ENCODE data around the gene OSBPL9.
A peak's percentile ranks its signal among the peaks of the same experiment; 100 is the strongest.
"Not testable (repeated sequence)": the region's sequence is repeated elsewhere in the genome, so short reads cannot be mapped to it uniquely, and the experiment has no call there.

Gene OSBPL9

GRCh38 chr1:51636764-51637522 lies 20.1 kb downstream of the OSBPL9 start:
- DNase-seq: peak; percentile 50 to 69 (median 58)

DNA sequence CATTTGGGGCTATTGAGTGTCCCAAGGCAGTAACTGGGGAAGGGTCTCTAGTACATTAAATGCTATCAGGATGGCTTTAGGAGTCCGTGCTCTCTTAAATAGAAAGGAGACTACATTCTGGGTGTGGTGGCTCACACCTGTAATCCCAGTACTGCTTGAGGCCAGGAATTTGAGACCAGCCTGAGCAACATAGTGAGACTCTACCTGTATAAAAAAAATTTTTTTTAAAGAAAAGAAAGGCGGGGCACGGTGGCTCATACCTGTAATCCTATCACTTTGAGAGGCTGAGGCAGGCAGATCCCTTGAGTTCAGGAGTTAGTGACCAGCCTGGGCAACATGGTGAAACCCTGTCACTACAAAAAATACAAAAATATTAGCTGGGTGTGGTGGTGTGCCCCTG lies 21.5 kb downstream of the OSBPL9 start:
- DNase-seq: no peak

DNA sequence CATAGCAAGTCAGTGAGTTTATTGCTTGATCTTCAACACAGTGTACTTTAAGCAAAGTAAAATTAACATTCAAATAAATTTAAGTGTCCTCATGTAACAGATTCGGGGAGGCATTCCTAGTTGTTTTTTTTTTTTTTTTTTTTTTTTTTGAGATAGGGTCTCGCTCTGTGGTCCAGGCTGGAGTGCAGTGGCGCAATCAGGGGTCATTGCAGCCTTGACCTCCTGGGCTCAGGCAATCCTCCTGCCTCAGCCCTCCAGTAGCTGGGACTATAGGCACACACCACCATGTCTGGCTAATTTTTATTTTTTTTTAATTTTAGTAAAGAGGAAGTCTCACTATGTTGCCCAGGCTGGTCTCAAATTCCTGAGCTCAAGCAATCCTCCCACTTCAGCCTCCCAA lies 22.8 kb downstream of the OSBPL9 start:
- DNase-seq: no peak

- DNase-seq: no peak
These were observed 24.2 kb downstream of the OSBPL9 start for GRCh38 chr1:51641096-51641495.

- no peak for DNase-seq
These were observed 25.8 kb downstream of the OSBPL9 start for GRCh38 chr1:51642739-51643142.

GRCh38 chr1:51643362-51643761 lies 26.5 kb downstream of the OSBPL9 start:
- DNase-seq: no peak

DNA sequence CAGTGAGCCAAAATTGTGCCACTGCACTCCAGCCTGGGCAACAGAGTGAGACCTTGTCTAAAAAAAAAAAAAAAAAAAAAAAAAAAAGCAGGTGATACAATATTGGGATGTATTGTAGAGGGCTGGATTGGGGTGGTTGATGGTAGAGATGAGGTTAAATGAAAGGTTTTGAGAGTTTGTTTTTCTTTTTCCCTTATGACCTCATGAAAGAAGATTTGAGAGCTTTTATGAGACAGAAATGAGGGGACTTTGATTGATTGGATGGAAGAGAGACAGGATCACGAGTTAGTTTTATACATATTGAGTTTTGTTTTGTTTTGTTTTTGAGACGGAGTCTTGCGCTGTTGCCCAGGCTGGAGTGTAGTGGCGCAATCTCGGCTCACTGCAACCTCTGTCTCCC lies 27.1 kb downstream of the OSBPL9 start:
- no peak for DNase-seq

DNA sequence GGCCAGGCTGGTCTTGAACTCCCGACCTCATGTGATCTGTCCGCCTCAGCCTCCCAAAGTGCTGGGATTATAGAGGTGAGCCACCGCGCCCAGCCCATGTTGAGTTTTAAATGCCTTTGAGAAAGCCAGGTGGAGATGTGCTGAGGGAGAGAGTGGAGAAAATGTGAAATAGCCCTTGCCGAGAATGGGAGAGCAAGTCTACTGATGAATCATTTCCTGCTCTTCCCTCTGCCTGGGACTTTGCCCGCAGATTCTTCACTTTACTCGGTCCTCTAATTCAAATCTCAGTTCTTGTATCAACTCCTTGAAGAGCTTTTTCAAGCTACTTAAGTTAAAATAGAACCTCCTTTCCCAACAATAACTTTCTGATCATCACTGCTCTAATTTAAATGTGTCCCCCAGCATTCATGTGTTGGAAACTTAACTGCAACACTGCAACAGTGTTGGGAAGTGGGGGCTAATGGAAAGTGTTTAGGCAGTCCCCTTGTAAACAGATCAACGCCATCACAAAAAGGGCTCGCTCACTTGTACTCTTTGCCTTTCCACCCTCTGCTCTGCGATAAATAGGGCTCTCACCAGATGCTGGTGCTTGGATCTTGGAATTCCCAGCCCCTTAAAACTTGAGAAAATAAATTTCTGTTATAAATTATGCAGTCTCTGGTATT lies 27.8 kb downstream of the OSBPL9 start:
- DNase-seq: peak in 2 of 4 experiments; percentile 9 to 15

- not testable (repeated sequence) for DNase-seq
These were observed 29.7 kb downstream of the OSBPL9 start for GRCh38 chr1:51646592-51646991.

DNA sequence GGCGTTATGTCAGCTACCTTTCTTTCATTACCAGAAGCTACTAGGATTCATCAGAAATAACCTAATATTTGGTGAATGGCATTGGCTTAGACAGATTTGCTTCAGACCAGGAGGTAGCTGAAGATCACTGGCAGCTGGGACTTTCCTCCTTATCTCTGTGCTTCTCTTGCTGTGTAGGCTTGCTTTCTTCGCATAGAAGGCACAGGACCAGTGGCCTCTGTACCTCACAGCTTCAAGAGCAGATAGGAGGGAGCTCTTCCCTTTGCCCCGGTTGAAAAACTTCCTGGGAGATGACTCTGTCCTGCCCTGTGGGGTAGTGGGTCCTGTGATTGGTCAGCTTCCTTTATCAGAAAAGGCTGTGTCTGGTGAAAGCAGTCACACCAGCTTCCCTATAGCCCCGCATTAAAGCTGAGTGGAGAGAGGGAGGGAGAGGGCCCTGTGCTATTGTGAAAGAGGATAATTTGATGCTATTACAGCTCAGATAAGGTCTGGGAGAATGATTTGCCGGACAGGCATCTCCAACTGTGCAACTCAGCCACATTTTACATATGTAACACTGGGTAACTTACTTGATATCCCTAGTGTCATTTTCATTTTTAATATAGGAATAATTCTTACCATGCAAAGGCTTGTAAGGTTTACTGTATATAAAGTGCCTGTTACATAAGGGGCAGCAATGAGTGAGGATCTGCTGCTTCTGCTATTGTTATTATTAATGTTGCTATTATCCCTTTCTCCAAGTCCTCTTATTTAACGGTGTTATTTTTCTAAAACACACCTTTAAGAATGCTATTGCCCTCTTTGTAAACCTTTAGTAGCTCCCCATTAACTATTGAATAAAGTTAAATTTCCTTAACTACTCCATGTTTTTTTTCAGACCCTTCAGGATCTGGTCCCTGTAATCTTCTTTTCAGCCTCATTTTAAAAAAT lies 31.6 kb downstream of the OSBPL9 start:
- DNase-seq: peak; percentile 74 to 84 (median 80)

DNA sequence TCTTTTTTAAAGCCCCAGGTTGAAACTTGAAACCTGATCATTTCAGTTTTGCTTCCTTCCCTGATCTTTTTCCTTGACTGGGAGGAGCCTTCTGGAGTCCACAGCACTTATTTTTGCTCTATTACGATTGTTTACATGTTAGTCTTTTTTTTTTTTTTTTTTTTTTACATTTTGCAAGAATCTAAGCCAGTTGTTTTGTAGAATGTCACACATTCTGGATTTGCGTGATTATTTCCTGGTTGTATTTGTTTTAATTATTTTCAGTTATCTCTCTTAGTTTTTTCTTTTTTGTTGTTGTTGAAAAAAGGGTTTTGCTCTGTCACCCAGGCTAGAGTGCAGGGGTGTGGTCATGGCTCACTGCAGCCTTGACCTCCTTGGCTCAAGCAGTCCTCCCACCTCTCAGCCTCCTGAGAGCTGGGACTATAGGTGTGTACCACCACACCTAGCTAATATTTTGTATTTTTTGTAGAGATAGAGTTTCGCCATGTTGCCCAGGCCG lies 32.8 kb downstream of the OSBPL9 start:
- no peak for DNase-seq

GRCh38 chr1:51650198-51650597 lies 33.3 kb downstream of the OSBPL9 start:
- DNase-seq: no peak

DNA sequence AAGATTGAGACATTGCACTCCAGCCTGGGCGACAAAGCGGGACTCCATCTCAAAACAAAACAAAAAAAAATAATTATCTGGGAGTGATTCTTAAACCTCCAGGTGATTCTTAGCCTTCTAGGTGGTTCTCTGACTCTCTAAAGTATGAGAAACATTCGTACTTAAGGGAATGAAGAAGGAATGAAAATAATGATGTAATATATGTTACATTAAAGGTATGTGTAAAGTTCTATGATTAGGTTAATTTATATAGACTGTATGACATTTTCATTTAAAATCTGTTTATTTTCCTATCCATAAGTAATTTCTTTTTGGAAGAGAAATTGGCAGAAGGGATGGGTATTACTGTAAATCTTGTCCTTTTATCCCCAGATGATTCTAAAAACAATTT lies 34.7 kb downstream of the OSBPL9 start:
- no peak for DNase-seq

DNA sequence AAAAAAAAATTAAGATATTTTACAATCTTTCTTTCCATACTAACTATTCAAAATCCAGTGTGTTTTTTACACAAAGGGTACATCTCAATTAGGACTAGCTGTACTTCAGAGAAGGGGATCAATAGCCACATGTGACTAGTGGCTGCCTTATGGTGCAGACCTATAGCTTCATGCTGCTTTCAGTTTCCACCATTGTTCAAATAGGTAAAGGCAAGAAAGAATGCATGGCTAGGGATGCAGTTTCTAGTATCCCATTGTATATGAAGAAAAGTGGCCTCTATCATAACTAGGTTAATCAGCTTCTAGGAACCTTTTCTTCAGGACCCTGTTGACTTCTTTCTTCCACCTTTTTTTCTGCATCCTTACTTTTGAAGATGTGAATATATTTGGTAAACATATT lies 35.7 kb downstream of the OSBPL9 start:
- no peak for DNase-seq

DNA sequence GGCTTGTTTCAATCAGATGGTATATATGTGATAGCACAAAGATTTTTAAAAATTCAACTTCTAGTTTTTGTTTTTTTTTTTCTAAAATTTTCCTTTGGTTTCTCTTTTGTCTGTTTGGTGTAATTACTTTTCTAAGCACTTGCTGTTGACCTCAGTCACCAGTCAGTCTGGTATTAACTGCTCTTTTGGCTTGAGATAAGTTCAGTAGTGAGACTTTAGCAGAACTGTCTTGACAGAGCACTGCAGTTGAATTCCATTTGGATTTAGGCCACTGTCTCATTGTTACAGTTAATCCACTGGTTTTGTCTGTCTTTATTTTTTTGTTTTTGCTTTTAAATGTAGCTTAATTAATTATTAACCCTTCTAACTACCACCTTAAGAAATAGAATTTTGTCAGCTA lies 36.2 kb downstream of the OSBPL9 start:
- DNase-seq: no peak

- no peak for DNase-seq
These were observed 37.1 kb downstream of the OSBPL9 start for GRCh38 chr1:51654000-51654399.

DNA sequence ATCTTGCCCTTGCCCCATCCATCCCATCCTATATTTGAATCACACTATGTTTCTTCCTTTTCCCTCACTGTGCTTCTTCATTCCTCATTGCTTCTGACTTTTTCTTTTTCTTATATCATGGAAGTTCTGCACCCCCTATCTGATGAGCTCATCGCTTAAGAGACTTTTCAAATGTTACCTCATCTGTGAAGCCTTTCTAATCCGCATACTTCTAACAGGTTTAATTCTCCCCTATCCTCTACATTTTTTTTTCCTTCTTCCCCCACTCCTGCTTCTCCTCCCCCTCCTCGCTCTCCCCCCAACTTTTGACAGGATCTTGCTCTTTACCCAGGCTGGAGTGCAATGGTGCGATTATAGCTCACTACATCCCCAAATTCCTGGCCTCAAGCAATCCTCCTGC lies 39.5 kb downstream of the OSBPL9 start:
- no peak for DNase-seq

GRCh38 chr1:51660580-51660979 lies 43.7 kb downstream of the OSBPL9 start:
- no peak for DNase-seq

DNA sequence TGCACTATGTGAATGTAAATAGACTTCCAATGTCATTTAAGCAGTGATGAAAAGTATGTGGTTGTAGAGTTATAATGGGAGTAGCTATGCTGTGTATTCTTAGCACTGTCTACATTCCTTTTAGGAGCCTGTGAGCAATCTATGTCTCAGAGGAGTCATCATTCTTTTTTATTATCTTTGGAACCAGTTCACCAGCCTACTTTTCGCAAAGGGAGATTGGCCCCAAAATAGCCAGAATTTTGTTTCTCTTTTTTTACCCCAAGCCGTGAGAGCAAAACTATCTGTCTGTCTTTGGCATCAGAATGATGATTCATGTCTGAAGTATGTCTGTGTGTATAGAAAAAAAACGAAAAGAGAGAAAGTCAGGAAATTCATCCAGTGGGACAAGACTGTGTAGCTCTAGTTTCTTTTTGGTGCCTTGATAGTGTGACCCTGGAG lies 44.2 kb downstream of the OSBPL9 start:
- no peak for DNase-seq

- no peak for DNase-seq
These were observed 46.2 kb downstream of the OSBPL9 start for GRCh38 chr1:51663105-51663504.

- no peak for DNase-seq
These were observed 46.8 kb downstream of the OSBPL9 start for GRCh38 chr1:51663721-51664120.

GRCh38 chr1:51664421-51665240 lies 47.7 kb downstream of the OSBPL9 start:
- DNase-seq: no peak
